GM08714 (cell line): Measurements from ENCODE around the gene TMEM208.

Experiments
- H3K4me3 ChIP-seq: fragments of 200-500 bp; sonication (Bioruptor generic); 2 replicates; pipeline ENCODE4 v1.5.1; 2014; ENCODE audit warnings: mild to moderate bottlenecking, low read length, inconsistent platforms
- ZNF274 ChIP-seq: IDR thresholded peaks from 2 replicates; pipeline ENCODE4 v1.6.1; 2012; ENCODE audit warnings: mild to moderate bottlenecking, low read depth, low read length

The TMEM208 gene

GRCh38 chr16:67226804-67227566 is at the start of gene TMEM208:
Gene TMEM208, plus strand, starts transcription at chr16:67227130. Its CDS starts 89 bp downstream, at chr16:67227219.
- TF ChIP-seq ZNF274 = no peak
- H3K4me3 ChIP-seq = peak within 1 kb of the TSS; percentile 90

- no peak overlapping the region; the same call in 1 of the 2 replicates for H3K4me3 ChIP-seq
- TF ChIP-seq ZNF274 = no peak
These were observed 48.9 kb upstream of the TMEM208 start for GRCh38 chr16:67177743-67178699.

- TF ChIP-seq ZNF274 = no peak
- H3K4me3 ChIP-seq = no peak overlapping the region
These were observed 47.4 kb upstream of the TMEM208 start for GRCh38 chr16:67179421-67180080.

GRCh38 chr16:67180166-67180565 is 46.8 kb upstream of the TMEM208 start:
- no peak overlapping the region for H3K4me3 ChIP-seq
- no peak for TF ChIP-seq ZNF274

- TF ChIP-seq ZNF274 = no peak
- H3K4me3 ChIP-seq = no peak overlapping the region
These were observed 45.6 kb upstream of the TMEM208 start for GRCh38 chr16:67181346-67181745.

- no peak for TF ChIP-seq ZNF274
- no peak overlapping the region for H3K4me3 ChIP-seq
These were observed 44.6 kb upstream of the TMEM208 start for GRCh38 chr16:67182288-67182687.

- TF ChIP-seq ZNF274 = no peak
- peak overlapping the region; percentile 61 for H3K4me3 ChIP-seq
These were observed 43.7 kb upstream of the TMEM208 start for GRCh38 chr16:67183284-67183626.

- H3K4me3 ChIP-seq = peak within 1 kb of the TSS; percentile 61
- no peak for TF ChIP-seq ZNF274
These were observed 43.1 kb upstream of the TMEM208 start, which contains the start of gene MATCAP1 for GRCh38 chr16:67183627-67184452. Gene MATCAP1, minus strand, starts transcription at chr16:67183963. Its CDS starts 3,353 bp downstream, at chr16:67180610.

- peak overlapping the region; percentile 61; the same call in 1 of the 2 replicates for H3K4me3 ChIP-seq
- TF ChIP-seq ZNF274 = no peak
These were observed 42.4 kb upstream of the TMEM208 start for GRCh38 chr16:67184453-67184994.

- no peak overlapping the region for H3K4me3 ChIP-seq
- TF ChIP-seq ZNF274 = no peak
These were observed 41.8 kb upstream of the TMEM208 start for GRCh38 chr16:67184995-67185650.

- no peak for TF ChIP-seq ZNF274
- no peak overlapping the region for H3K4me3 ChIP-seq
These were observed 41.2 kb upstream of the TMEM208 start for GRCh38 chr16:67185651-67186134.

GRCh38 chr16:67186550-67186950 is 40.4 kb upstream of the TMEM208 start:
- no peak overlapping the region for H3K4me3 ChIP-seq
- no peak for TF ChIP-seq ZNF274
